Kidney (tissue), 14 donors: ENCODE results near the gene SIGLEC6. TPM values are rescaled to one million over a fixed set of nuclear protein-coding genes. Genes with fewer than 3 reads are reported as not detected.

ENCODE experiments used
- DNase-seq, 5 donors: peaks; one replicate each; pipeline ENCODE4 v3.0.0-alpha.2; 2013 to 2020
- FAIRE-seq: peaks from 2 replicates; lab custom pipeline; 2012; peaks lifted over from hg19 to GRCh38; lab: Jason Lieb, UNC
- H3K27ac ChIP-seq, 2 donors: one replicate each; pipeline ENCODE4 v1.7.0; 2013; ENCODE audit warnings: low read depth in 2 of 2, low read length in 2 of 2, inconsistent platforms in 1 of 2
- H3K27me3 ChIP-seq: one replicate; pipeline ENCODE4 v1.7.1; 2013; ENCODE audit warnings: low read length, inconsistent platforms; ENCODE audit not compliant: control insufficient read depth, insufficient read depth
- H3K36me3 ChIP-seq, 3 donors: one replicate each; pipeline versions ENCODE4 v1.7.0 to v1.7.1; 2013; ENCODE audit warnings: low read length in 3 of 3, control low read depth in 1 of 3, inconsistent platforms in 1 of 3; ENCODE audit not compliant: insufficient read depth in 3 of 3, control insufficient read depth in 2 of 3
- H3K4me1 ChIP-seq, 3 donors: one replicate each; pipeline versions ENCODE4 v1.7.0 to v1.7.1; 2013; ENCODE audit warnings: low read length in 3 of 3, inconsistent platforms in 1 of 3, low read depth in 1 of 3; ENCODE audit not compliant: control insufficient read depth in 2 of 3, insufficient read depth in 2 of 3
- H3K4me3 ChIP-seq, 3 donors: one replicate each; pipeline versions ENCODE4 v1.7.0 to v1.8.1; 2013; ENCODE audit warnings: low read length in 3 of 3, control low read depth in 1 of 3, inconsistent platforms in 1 of 3
- H3K9ac ChIP-seq, 3 donors: one replicate each; pipeline versions ENCODE4 v1.7.0 to v1.7.1; 2013; ENCODE audit warnings: low read length in 3 of 3, control low read depth in 1 of 3, inconsistent platforms in 1 of 3
- H3K9me3 ChIP-seq, 3 donors: one replicate each; pipeline versions ENCODE4 v1.7.0 to v1.7.1; 2013; ENCODE audit warnings: low read length in 3 of 3, control low read depth in 1 of 3, inconsistent platforms in 1 of 3; ENCODE audit not compliant: control insufficient read depth in 2 of 3, insufficient read depth in 1 of 3
- intact Hi-C: fragments of 100-400 bp; cut with DNase I; formaldehyde crosslinking; loops from one replicate; pipeline ENCODE4 v1.11.1; 2022
- polyA plus RNA-seq: library from polyadenylated mRNA; stranded (reverse); fragments of 350-450 nt; fragmentation: Illumina TruSeq; extraction: RNeasy Lipid Tissue Mini Kit (QIAGEN cat#74804); gene quantifications from one replicate; pipeline ENCODE4 v1.2.3, GENCODE V29; 2014; ENCODE audit warnings: low read depth, low replicate concordance; ENCODE audit not compliant: insufficient read depth
- total RNA-seq: library from RNA; stranded (reverse); fragmentation: NEBNext Ultra II Directional; extraction: Animal tissue kit (Norgen Biotek cat#: 25700); gene quantifications from one replicate; pipeline ENCODE4 v1.2.1, GENCODE V29; 2021
- TF ChIP-seq, protein P1 (sequence below): IDR thresholded peaks from 3 replicates; pipeline ENCODE4 v1.5.1; 2012; ENCODE audit warnings: mild to moderate bottlenecking, moderate library complexity, borderline replicate concordance; ENCODE audit not compliant: insufficient read depth; ENCODE audit errors: extremely low read depth
- donor health status: control.
- donor health status: control.
- donor health status: control.
- donor health status: control.
- donor health status: control.
- donor health status: DM: yes; HTN: yes; CAD: no.
- donor health status: Normal renal cell carcinoma (clear cell type).

Gene SIGLEC6
- total and polyA plus RNA-seq, 2 donors from 2014 or later, result 4.8 TPM; not detected in 1

DNA sequence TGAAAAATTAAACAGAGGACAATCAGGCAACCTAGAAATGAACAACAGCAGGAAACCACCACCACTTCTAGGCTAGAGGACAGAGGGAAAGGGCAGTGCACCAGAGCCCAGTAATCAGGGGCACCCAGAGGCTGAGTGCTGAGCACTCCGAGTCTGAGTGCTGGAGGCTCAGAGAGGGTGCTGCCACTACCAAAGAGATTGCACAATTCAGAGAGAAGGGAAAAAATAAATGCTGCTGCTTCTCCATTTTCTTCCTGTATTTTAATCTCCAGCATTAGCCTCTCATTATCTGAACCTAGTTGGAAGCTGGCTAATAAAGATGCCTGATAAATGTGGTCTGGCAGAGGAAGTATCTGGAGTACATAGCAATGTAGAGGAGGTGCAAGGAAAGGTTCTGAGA lies 27.8 kb upstream of the SIGLEC6 start:
- TF ChIP-seq, protein P1, sequence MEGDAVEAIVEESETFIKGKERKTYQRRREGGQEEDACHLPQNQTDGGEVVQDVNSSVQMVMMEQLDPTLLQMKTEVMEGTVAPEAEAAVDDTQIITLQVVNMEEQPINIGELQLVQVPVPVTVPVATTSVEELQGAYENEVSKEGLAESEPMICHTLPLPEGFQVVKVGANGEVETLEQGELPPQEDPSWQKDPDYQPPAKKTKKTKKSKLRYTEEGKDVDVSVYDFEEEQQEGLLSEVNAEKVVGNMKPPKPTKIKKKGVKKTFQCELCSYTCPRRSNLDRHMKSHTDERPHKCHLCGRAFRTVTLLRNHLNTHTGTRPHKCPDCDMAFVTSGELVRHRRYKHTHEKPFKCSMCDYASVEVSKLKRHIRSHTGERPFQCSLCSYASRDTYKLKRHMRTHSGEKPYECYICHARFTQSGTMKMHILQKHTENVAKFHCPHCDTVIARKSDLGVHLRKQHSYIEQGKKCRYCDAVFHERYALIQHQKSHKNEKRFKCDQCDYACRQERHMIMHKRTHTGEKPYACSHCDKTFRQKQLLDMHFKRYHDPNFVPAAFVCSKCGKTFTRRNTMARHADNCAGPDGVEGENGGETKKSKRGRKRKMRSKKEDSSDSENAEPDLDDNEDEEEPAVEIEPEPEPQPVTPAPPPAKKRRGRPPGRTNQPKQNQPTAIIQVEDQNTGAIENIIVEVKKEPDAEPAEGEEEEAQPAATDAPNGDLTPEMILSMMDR, result no peak
- Histone ChIP-seq H3K4me3 (no peak overlapping the region), H3K36me3 (no peaks in the 10 kb centered on the region), H3K9ac (no peak overlapping the region), H3K9me3 (no peaks in the 10 kb centered on the region), H3K27me3 (no peaks in the 10 kb centered on the region), H3K4me1 (no peaks in the 10 kb centered on the region), H3K27ac (no peak overlapping the region)
- DNase-seq (no peak), FAIRE-seq (no peak)
- intact Hi-C loops, result no loop called here

DNA sequence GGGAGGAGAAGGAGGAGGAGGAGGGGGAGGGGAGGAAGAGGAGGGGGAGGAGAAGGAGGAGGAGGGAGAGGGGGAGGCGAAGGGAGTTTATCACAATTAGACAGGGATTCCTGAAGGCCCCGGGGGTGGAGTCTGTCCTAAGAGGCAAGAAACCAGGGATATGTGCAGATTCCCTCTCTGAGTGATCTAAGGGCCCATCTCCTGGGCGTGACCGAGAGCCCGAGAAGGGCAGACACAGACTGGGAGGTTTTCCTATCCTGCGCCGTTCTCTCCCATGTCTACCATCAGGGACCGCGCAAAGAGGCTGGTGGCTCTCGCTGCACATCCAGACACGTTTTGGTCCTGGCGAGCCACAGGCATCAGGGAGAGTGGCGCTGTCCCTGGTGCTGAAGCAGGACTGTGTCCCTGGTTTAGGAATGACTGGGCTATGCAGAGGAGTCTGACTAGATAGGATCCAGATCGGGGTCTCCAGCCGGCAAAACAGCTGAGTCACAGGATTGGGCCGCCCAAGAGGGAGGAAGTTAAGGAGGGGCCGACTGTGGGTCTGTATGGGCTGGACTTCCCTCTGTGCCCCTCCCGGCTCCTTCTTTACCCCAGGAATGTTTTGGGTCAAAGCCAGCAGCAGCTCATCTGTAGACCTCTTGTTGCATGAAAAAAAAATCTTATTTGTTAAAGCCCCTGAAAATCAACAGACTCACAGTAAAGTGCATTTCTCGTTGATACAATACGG lies 21.7 kb upstream of the SIGLEC6 start:
- intact Hi-C loops, result no loop called here
- Histone ChIP-seq H3K9me3 (no peaks in the 10 kb centered on the region), H3K4me3 (no peak overlapping the region), H3K27me3 (no peaks in the 10 kb centered on the region), H3K36me3 (no peaks in the 10 kb centered on the region), H3K27ac (no peak overlapping the region), H3K4me1 (no peaks in the 10 kb centered on the region), H3K9ac (no peak overlapping the region)
- TF ChIP-seq, protein P1, result no peak
- no peak for FAIRE-seq
- peak; percentile 78 to 92 (median 88) for DNase-seq

DNA sequence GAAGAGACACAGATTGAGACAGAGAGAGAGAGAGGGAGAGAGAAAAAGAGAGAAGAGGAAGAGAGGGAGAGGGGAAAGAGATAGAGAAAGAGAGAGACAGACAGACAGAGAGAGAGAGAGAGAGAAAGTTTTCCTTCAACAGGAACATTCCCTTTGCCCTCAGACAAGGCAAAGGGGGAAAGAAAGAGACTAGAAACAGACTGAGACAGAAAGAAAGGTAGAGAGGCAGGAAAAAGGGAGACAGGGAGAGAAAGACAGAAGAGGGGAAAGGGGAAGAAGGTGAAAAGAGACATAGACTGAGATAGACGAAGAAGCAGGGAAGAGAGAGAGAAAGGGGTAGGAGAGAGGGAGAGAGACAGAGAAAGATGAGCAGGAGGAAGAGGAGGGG lies 21.1 kb upstream of the SIGLEC6 start:
- Histone ChIP-seq H3K27ac (no peak overlapping the region), H3K36me3 (no peaks in the 10 kb centered on the region), H3K9ac (no peak overlapping the region), H3K4me1 (no peaks in the 10 kb centered on the region), H3K4me3 (no peak overlapping the region), H3K9me3 (no peaks in the 10 kb centered on the region), H3K27me3 (no peaks in the 10 kb centered on the region)
- no peak for DNase-seq
- no peak for FAIRE-seq
- intact Hi-C loops, result no loop called here
- TF ChIP-seq, protein P1, result no peak
